ENCODE data around the gene ANO8.

ANO8 gene

GRCh38 chr19:17351815-17352435 lies 17.3 kb upstream of the ANO8 start:
- no peak for DNase-seq
- no peaks in the 10 kb centered on the region for H3K36me3 ChIP-seq
- no peak overlapping the region for H3K27ac ChIP-seq
- TF ChIP-seq, protein P1, sequence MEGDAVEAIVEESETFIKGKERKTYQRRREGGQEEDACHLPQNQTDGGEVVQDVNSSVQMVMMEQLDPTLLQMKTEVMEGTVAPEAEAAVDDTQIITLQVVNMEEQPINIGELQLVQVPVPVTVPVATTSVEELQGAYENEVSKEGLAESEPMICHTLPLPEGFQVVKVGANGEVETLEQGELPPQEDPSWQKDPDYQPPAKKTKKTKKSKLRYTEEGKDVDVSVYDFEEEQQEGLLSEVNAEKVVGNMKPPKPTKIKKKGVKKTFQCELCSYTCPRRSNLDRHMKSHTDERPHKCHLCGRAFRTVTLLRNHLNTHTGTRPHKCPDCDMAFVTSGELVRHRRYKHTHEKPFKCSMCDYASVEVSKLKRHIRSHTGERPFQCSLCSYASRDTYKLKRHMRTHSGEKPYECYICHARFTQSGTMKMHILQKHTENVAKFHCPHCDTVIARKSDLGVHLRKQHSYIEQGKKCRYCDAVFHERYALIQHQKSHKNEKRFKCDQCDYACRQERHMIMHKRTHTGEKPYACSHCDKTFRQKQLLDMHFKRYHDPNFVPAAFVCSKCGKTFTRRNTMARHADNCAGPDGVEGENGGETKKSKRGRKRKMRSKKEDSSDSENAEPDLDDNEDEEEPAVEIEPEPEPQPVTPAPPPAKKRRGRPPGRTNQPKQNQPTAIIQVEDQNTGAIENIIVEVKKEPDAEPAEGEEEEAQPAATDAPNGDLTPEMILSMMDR (IDR thresholded peaks at IDR 0.05) = no peak
- H3K4me1 ChIP-seq = peaks cover 0 to 28% (median 24%) of the 10 kb centered on the region in 4 donors
- H3K9me3 ChIP-seq = no peaks in the 10 kb centered on the region
- intact Hi-C loops (cut with DNase I; ENCODE audit: low total_unique reads) = no loop called here
- peaks cover 0 to 5% of the 10 kb centered on the region in 2 donors for H3K27me3 ChIP-seq
- no peak overlapping the region for H3K4me3 ChIP-seq

DNA sequence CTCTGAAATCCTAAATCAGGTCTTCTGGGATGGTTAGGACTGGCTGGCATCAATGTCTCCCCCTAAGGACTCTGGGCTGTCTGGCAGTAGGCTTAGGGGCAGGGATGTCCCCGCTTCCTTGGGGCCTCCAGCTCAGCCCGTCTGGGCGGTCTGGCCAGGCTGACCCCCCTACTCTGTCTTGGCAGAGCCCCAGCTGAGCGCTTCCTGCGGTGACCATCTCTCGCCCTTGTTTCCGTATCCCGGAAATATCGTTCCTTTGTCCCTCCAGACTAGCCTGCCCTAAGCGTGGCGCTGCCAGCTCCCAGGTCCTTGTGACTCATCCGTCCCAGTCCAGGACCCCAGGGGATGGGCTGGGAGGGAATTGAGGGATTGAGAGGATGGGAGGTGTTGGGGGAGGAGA lies 14.0 kb upstream of the ANO8 start:
- peak overlapping the region; percentile 39 to 47 for H3K27ac ChIP-seq
- DNase-seq = peak; percentile 75 to 82
- no peaks in the 10 kb centered on the region for H3K36me3 ChIP-seq
- TF ChIP-seq, protein P1 (IDR thresholded peaks at IDR 0.05) = no peak
- intact Hi-C loops (cut with DNase I; ENCODE audit: low total_unique reads) = no loop called here
- H3K4me3 ChIP-seq = peak overlapping the region in 1 of 2 donors; percentile 13
- no peaks in the 10 kb centered on the region for H3K9me3 ChIP-seq
- peaks cover 0 to 5% of the 10 kb centered on the region in 2 donors for H3K27me3 ChIP-seq
- H3K4me1 ChIP-seq = peaks cover 0 to 40% (median 31%) of the 10 kb centered on the region in 4 donors

- DNase-seq = no peak
- intact Hi-C loops (cut with DNase I; ENCODE audit: low total_unique reads) = no loop called here
- H3K27ac ChIP-seq = peak overlapping the region; percentile 39 to 47
Measured at GRCh38 chr19:17347877-17348276, 13.2 kb upstream of the ANO8 start.

GRCh38 chr19:17347361-17347760 lies 12.7 kb upstream of the ANO8 start:
- H3K27me3 ChIP-seq = peaks cover 0 to 5% of the 10 kb centered on the region in 2 donors
- H3K9me3 ChIP-seq = no peaks in the 10 kb centered on the region
- TF ChIP-seq, protein P1 (IDR thresholded peaks at IDR 0.05) = no peak
- DNase-seq = peak in 1 of 2 donors; percentile 73
- H3K27ac ChIP-seq = peak overlapping the region; percentile 39 to 47
- H3K4me3 ChIP-seq = no peak overlapping the region
- peaks cover 0 to 35% (median 31%) of the 10 kb centered on the region in 4 donors for H3K4me1 ChIP-seq
- peaks cover 0 to under 1% (median 0%) of the 10 kb centered on the region in 3 donors for H3K36me3 ChIP-seq
- intact Hi-C loops (cut with DNase I; ENCODE audit: low total_unique reads) = no loop called here

More at GRCh38 chr19:17347877-17348276, 13.2 kb upstream of the ANO8 start:
- Histone ChIP-seq H3K4me3 (no peak overlapping the region), H3K27me3 (peaks cover 0 to 5% of the 10 kb centered on the region in 2 donors), H3K9me3 (no peaks in the 10 kb centered on the region), H3K4me1 (peaks cover 0 to 38% (median 31%) of the 10 kb centered on the region in 4 donors), H3K36me3 (no peaks in the 10 kb centered on the region)
- TF ChIP-seq, protein P1 (IDR thresholded peaks at IDR 0.05) = no peak

- peaks cover 0 to 12% (median 2%) of the 10 kb centered on the region in 3 donors for H3K36me3 ChIP-seq
- H3K27me3 ChIP-seq = no peaks in the 10 kb centered on the region
- TF ChIP-seq, protein P1 (IDR thresholded peaks at IDR 0.05) = peak; percentile 95 to 97
- no peak overlapping the region for H3K4me3 ChIP-seq
- peak overlapping the region in 1 of 2 donors; percentile 47 for H3K27ac ChIP-seq
- H3K9me3 ChIP-seq = no peaks in the 10 kb centered on the region
- peak; percentile 63 to 76 for DNase-seq
- intact Hi-C loops (cut with DNase I; ENCODE audit: low total_unique reads) = loop anchor here (1.0 kb wide), 1 partner anchor 40 kb away; no protein-coding TSS in a partner anchor
- peaks cover 0 to 35% (median 31%) of the 10 kb centered on the region in 4 donors for H3K4me1 ChIP-seq
Measured at GRCh38 chr19:17346109-17346671, 11.5 kb upstream of the ANO8 start.

Measured in tibial artery (tissue), 4 donors.